Measurements from ENCODE around the gene SCD5. TPM values are rescaled to one million over a fixed set of nuclear protein-coding genes. Genes with fewer than 3 reads are reported as not detected.

The SCD5 gene
- polyA plus RNA-seq, 1 donor from 2014 or later: 212 TPM

DNA sequence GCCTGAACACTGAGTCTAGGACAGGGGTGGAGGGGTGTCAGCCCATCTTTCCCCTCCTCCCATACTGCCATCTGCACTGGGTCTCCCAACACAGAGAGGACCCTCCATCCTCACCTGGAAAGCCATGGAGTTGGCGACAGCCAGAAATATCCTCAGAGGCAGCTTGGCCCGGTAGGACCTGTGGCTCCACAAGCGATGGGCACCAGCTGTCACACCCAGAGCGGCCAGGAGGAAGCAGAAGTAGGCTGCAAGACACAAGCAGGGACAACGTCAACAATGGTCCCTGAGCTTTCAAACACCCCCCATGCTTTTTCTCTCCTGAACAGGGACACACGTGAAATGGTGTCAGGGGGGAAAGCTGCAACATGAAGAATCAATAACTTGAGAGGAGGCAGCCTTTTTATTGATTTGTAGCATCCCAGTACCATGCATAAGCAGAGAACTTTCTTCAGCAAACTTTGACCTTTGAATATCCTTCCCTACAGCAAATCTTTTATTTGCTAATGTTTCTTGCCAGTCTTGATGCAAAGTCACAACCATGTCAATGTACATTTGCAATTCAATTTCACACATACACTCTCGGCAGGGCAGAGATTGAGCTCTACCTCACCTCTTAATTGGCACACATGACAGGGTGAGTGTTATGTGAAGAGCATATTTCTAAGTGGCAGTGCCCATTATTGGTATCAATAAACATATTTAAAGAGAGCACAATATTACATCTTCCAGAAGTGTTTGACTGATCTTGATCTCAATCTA lies 93.2 kb downstream of the SCD5 start:
- H3K9me3 ChIP-seq (ENCODE audit: low read length): no peaks in the 10 kb centered on the region

DNA sequence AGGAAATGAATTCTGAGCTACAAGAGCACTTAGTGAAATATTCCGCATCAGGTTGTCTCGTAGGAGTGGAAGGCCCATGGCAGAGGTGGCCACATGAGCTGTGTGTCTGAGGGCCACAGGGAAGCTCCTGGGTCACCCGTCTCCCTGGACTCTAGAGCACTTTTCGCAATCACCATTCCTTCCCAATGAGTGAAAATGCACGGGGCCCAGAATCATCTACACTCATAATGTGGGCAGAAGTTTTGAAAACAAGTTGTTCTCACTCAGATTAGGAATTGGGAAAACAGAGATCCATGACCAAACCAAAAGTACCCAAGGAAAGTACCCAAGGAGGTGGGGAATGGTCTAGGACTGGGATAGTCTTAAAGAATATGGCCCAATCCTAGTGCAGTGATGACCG lies 94.4 kb downstream of the SCD5 start:
- H3K27ac ChIP-seq (ENCODE audit: low read length): no peak overlapping the region
- no peaks in the 10 kb centered on the region for H3F3A ChIP-seq (ENCODE audit: insufficient read depth, low read length, poor library complexity, severe bottlenecking)
- TF ChIP-seq, protein P1, sequence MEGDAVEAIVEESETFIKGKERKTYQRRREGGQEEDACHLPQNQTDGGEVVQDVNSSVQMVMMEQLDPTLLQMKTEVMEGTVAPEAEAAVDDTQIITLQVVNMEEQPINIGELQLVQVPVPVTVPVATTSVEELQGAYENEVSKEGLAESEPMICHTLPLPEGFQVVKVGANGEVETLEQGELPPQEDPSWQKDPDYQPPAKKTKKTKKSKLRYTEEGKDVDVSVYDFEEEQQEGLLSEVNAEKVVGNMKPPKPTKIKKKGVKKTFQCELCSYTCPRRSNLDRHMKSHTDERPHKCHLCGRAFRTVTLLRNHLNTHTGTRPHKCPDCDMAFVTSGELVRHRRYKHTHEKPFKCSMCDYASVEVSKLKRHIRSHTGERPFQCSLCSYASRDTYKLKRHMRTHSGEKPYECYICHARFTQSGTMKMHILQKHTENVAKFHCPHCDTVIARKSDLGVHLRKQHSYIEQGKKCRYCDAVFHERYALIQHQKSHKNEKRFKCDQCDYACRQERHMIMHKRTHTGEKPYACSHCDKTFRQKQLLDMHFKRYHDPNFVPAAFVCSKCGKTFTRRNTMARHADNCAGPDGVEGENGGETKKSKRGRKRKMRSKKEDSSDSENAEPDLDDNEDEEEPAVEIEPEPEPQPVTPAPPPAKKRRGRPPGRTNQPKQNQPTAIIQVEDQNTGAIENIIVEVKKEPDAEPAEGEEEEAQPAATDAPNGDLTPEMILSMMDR (IDR thresholded peaks at IDR 0.05; ENCODE audit: poor library complexity, severe bottlenecking): no peak
- TF ChIP-seq MXI1 (conservative IDR thresholded peaks at IDR 0.05; ENCODE audit: poor library complexity, severe bottlenecking) (no peak), SMC3 (conservative IDR thresholded peaks at IDR 0.05; ENCODE audit: poor library complexity) (no peak)
- no peak overlapping the region for H3K4me2 ChIP-seq (ENCODE audit: low read length)
- H3K79me2 ChIP-seq (replicated peaks; ENCODE audit: insufficient read depth, low read length): no peaks in the 10 kb centered on the region
- no peaks in the 10 kb centered on the region for H3K9me3 ChIP-seq (ENCODE audit: low read length)
- no peaks in the 10 kb centered on the region for H4K20me1 ChIP-seq (ENCODE audit: insufficient read depth)
- H3K4me3 ChIP-seq (ENCODE audit: low read length): no peak overlapping the region
- no peak overlapping the region for H3K9ac ChIP-seq (ENCODE audit: low read length)
- no peaks in the 10 kb centered on the region for H3K9me2 ChIP-seq (ENCODE audit: insufficient read depth, low read length)
- H3K27me3 ChIP-seq (ENCODE audit: insufficient read depth, low read depth, low read length): no peaks in the 10 kb centered on the region
- no peaks in the 10 kb centered on the region for H3K36me3 ChIP-seq (ENCODE audit: insufficient read depth, low read length)
- H2AFZ ChIP-seq (ENCODE audit: low read depth, low read length): no peak overlapping the region

More for the DNA sequence above, 93.2 kb downstream of the SCD5 start:
- no peak overlapping the region for H3K4me2 ChIP-seq (ENCODE audit: low read length)
- no peak overlapping the region for H2AFZ ChIP-seq (ENCODE audit: low read depth, low read length)
- H4K20me1 ChIP-seq (ENCODE audit: insufficient read depth): no peaks in the 10 kb centered on the region
- H3K36me3 ChIP-seq (ENCODE audit: insufficient read depth, low read length): no peaks in the 10 kb centered on the region
- no peaks in the 10 kb centered on the region for H3K79me2 ChIP-seq (replicated peaks; ENCODE audit: insufficient read depth, low read length)
- H3F3A ChIP-seq (ENCODE audit: insufficient read depth, low read length, poor library complexity, severe bottlenecking): no peaks in the 10 kb centered on the region
- peak overlapping the region; percentile 5 for H3K4me3 ChIP-seq (ENCODE audit: low read length)
- no peaks in the 10 kb centered on the region for H3K27me3 ChIP-seq (ENCODE audit: insufficient read depth, low read depth, low read length)
- TF ChIP-seq, protein P1 (IDR thresholded peaks at IDR 0.05; ENCODE audit: poor library complexity, severe bottlenecking): no peak
- peak; percentile 43 for TF ChIP-seq EP300 (conservative IDR thresholded peaks at IDR 0.05; ENCODE audit: poor library complexity, severe bottlenecking)
- TF ChIP-seq SMC3 (conservative IDR thresholded peaks at IDR 0.05; ENCODE audit: poor library complexity): no peak
- TF ChIP-seq MXI1 (conservative IDR thresholded peaks at IDR 0.05; ENCODE audit: poor library complexity, severe bottlenecking): no peak
- TF ChIP-seq, protein P2, sequence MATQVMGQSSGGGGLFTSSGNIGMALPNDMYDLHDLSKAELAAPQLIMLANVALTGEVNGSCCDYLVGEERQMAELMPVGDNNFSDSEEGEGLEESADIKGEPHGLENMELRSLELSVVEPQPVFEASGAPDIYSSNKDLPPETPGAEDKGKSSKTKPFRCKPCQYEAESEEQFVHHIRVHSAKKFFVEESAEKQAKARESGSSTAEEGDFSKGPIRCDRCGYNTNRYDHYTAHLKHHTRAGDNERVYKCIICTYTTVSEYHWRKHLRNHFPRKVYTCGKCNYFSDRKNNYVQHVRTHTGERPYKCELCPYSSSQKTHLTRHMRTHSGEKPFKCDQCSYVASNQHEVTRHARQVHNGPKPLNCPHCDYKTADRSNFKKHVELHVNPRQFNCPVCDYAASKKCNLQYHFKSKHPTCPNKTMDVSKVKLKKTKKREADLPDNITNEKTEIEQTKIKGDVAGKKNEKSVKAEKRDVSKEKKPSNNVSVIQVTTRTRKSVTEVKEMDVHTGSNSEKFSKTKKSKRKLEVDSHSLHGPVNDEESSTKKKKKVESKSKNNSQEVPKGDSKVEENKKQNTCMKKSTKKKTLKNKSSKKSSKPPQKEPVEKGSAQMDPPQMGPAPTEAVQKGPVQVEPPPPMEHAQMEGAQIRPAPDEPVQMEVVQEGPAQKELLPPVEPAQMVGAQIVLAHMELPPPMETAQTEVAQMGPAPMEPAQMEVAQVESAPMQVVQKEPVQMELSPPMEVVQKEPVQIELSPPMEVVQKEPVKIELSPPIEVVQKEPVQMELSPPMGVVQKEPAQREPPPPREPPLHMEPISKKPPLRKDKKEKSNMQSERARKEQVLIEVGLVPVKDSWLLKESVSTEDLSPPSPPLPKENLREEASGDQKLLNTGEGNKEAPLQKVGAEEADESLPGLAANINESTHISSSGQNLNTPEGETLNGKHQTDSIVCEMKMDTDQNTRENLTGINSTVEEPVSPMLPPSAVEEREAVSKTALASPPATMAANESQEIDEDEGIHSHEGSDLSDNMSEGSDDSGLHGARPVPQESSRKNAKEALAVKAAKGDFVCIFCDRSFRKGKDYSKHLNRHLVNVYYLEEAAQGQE (IDR thresholded peaks at IDR 0.05; ENCODE audit: borderline replicate concordance): no peak
- TF ChIP-seq TAF1 (IDR thresholded peaks at IDR 0.05; ENCODE audit: low read depth): no peak
- no peak overlapping the region for H3K9ac ChIP-seq (ENCODE audit: low read length)
- no peaks in the 10 kb centered on the region for H3K9me2 ChIP-seq (ENCODE audit: insufficient read depth, low read length)
- H3K27ac ChIP-seq (ENCODE audit: low read length): no peak overlapping the region

Data from neural cell (in vitro differentiated cells).